Right renal pelvis (tissue), 4 donors: ENCODE data around the gene CROCC. TPM values are rescaled to one million over a fixed set of nuclear protein-coding genes. Genes with fewer than 3 reads are reported as not detected.
"Not testable (repeated sequence)": the region's sequence is repeated elsewhere in the genome, so short reads cannot be mapped to it uniquely, and the experiment has no call there.

Experiments
- DNase-seq, 4 donors: peaks; one replicate each; pipeline ENCODE4 v3.0.0-alpha.2; 2013; ENCODE audit warnings: low read depth in 4 of 4, low spot score in 3 of 4, missing footprints in 1 of 4
- polyA plus RNA-seq, 4 donors: library from polyadenylated mRNA; unstranded; fragments of 120-200 nt; gene quantifications; one replicate each; pipeline ENCODE4 v1.2.1, GENCODE V29; 2013; ENCODE audit not compliant: insufficient read length in 4 of 4

CROCC gene
- polyA plus RNA-seq, 4 donors = 24.7 to 39.1 (median 29.7) TPM

DNA sequence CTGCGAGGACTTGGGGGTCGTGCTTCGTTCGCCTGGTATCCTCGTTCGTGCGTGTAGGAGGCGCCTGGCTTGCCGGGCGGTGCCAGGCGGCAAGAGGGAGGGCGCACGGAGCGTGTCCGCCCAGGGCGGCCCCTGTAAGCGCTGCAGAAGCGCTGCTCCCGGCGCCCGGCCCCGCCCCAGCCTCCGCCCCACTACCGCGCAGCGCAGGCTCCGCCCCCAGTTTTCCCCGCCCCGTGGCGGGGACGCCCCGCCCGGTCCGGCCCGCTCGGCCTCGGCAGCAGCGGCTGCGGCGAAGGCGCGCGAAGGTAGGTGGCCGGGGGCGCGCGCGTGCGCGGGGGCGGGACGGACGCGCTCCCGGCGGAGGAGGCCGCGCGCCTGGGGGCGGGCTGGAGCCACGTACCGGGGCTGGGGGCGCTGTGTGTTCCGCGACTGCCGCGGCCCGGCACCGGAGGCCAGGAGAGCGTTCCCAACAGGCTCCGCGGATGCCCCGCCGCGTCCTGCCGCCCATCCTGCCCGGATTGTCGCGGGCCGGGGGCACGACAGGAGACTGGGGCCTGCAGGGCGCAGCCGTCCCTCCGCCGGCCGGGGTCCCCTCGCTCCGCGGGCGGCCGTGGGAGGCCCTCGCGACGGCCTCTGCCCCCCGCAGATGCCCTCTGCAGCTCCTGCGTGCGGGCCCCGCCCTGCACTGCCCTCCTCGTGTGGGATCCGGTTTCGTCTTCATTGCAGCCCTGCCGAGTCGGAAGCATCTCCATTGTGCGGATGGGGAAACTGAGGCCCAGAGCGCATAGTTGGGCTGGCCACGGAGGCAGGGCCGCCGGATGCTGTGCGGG lies 7.7 kb upstream of the CROCC start:
- peak; percentile 84 to 96 (median 91) for DNase-seq

DNA sequence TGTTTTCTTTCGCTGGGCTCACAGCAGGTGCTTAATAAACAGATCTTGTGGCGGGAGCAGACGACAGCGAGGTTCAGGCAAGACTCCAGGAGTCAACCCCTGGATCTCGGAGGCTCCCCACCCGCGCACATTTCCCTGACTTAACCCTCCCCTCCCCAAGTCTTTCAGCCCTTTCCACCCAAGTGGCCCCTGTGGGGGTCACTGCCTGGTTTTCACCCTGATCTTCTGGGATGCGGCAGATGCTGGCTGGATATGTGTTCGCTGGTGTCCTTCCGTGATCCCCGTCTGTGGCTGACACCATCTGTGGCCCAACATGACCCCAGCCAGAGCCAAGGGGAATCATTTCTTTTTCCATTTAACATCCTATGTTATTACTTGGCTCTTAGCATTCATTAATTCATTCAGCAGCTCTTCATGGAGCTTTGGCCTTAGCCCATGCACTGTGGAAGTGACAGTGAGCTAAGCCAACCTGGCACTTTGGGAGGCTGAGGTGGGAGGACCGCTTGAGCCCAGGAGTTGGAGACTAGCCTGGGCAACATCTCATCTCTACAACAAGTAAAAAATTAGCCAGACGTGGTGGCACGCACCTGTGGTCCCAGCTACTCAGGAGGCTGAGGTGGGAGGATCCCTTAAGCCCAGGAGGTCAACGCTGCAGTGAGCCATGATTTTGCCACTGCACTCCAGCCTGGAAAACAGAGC lies 6.7 kb upstream of the CROCC start:
- DNase-seq = not testable (repeated sequence)

DNA sequence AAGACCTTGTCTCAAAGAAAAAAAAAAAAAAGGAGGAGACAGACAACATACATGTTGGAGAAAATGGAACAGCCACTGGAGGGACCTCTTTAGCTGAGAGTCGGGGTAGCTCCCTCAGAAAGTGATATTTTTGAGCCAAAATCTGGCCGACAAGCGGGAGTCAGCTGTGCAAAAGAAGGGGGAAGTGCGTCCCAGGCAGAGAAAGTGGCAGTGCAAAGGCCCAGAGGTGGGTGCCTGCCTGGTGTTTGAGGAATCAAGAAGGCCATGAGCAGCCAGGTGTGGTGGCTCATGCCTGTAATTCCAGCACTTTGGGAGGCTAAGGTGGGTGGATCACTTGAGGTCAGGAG lies 6.1 kb upstream of the CROCC start:
- DNase-seq = no peak

DNA sequence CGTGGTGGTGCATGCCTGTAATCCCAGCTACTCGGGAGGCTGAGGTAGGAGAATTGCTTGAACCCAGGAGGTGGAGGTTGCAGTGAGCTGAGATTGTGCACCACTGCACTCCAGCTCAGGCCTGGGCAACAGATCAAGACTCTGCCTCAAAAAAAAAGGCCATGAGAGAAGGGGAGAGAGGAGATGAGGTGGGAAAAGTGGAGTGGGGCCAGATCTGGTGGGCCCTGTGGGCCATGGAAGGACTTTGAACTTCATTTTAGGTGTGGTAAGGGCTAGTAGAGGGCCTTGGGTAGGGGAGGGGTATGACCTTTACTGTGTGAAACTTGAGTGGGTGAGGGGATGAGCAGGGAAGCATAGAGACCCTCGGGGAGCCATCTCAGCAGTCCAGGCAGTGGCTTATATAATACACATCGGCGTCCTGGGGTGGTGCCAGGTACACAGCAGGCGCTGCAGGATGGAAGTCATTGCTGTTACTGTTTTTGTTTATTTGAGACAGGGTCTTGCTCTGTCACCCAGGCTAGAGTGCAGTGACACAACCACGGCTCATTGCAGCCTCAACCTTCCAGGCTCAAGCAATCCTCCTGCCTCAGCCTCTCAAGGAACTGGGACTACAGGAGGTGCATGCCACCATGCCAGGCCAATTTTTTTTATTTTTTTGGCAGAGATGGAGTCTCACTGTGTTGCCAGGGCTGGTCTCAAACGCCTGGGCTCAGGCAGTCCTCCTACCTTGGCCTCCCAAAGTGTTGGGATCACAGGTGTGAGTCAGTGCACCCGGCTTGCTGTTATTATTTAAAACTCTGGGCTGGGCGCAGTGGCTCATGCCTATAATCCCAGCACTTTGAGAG lies 5.5 kb upstream of the CROCC start:
- not testable (repeated sequence) for DNase-seq

DNA sequence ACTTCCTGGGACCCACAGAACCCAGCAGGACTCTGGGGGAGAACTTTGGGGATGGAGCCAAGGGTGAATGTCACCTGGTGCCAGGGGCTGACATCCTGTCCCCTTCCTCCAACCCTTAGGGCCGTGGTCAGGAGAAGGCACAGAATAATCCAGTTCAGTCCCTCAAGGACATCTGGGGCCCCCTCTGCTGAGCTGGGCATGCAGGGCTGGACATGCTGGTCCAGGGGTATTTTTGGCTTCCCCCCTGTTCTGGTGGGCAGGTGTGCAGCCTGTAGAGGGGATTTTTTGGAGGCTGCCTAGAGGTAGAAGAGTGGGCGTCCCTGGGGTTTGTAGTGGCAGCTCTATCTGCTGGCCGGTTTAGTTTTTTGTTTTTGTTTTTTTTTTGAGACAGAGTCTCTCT lies 3.4 kb upstream of the CROCC start:
- no peak for DNase-seq

DNA sequence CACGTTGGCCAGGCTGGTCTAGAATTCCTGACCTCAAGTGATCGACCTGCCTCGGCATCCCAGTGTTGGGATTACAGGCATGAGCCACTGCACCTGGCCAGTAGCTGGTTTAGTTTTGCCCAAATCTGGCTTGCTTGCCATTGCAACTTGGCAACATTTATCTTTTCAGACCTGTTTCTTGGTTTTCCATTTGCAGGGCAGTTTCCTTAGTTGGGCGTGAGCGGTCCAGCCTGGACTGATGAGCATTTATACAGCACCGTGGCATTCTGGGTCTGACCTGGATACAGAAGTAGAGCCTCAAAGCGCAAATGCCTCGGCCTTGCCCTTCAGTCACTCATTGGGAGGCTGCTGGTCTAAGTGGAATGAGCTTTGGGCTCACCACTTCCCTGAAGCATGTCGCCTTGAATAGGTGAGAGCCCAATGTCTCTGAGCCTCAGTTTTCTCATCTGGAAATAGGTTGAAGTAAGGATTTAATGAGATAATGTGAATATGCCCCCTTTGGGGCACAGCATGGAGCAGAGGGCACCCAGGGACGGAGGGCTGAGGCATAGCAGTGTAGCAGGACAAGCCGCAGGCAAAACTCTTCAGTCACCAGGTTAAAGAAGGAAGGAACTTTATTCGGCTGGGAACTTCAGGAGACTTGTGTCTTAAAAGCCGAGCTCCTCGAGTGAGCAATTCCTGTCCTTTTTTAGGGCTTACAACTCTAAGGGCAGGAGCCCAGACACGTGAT lies 2.6 kb upstream of the CROCC start:
- DNase-seq = not testable (repeated sequence)

DNA sequence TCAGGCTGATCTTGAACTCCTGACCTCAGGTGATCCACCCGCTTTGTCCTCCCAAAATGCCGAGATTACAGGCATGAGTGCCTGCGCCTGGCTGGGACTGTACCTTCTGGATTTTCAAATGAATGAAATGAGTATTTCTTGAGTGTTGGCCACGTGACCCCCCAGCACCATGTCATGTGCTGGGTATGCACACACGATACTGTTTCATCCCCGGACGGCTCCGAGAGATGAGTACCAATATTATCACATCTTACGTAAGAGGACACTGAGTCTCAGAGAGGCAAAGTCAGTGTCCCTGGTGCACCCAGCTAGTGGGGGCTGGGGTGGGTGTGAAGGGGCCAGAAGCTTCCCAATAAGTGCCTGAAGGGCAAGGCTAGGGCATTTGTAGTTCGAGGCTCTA lies 780 bp upstream of the CROCC start:
- no peak for DNase-seq

DNA sequence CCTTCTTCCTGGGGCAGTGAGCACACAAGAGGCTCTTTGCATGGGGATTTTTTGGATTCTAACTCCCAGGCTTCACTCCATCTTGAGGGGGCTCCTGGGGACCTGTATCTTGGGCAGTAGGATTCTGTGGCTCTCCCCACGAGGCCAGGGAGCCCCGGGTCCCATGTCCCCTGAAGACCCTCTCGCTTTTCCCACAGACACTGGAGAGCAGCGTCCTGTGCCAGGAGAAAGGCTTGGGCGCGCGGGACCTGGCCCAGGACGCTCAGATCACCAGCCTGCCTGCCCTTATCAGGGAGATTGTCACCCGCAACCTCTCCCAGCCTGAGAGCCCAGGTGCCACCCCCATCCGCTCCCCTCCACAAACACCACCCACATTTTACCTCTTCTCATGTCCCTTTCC lies 735 bp downstream of the CROCC start:
- DNase-seq = no peak

DNA sequence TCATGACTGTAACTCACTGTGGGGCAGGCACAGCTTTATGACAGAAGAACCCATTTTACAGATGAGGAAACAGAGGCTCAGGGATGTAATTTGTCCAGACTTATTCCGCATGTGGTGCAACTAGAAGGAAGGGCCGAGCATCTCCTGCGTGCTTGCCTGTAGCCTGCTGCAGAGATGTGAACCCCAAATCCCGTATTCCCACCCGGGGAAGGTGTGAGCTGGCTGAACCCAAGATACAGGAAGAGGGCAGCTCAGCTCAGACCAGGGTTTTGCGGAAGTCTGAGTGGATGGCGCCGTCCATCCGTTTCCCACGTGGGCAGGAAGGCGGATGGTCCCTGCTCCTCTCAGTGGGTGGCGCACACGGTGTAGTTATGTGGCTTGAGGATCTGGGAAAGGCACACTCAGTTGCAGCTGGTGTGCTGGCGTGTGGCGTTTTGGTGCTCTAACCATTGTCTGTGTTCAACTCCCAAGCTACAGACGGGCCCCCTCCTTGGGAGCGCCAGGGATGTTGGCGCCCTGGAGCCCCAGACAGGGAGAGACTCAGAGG lies 1.2 kb downstream of the CROCC start:
- DNase-seq = no peak

DNA sequence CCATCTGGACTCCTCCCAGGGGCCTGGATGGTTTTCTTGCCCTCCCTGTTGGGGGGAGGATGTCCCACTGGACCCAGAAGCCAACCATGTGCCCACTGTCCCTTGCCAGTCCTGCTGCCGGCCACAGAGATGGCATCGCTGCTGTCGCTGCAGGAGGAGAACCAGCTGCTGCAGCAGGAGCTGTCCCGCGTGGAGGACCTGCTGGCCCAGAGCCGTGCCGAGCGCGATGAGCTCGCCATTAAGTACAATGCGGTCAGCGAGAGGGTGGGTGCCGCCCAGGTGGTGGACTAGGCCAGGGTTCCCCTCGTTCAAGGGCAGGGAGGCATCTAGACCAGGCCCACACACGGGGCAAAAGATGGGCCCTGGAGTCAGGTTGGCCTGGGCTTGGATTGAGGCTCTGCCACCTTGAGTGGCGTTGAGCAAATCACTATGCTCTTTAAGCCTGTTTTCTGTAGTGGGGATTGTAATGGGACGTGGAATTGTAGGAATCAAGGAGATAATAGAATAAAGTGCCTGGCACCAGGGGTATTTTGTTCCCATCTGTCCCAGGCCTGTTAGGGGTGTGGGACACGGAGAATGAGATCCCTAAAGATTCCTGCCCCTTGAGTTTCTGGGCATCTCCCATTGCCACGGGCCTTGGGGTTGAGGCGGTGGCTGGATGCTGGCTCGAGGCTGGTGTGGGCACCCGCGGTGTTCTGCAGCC lies 2.6 kb downstream of the CROCC start:
- no peak for DNase-seq

DNA sequence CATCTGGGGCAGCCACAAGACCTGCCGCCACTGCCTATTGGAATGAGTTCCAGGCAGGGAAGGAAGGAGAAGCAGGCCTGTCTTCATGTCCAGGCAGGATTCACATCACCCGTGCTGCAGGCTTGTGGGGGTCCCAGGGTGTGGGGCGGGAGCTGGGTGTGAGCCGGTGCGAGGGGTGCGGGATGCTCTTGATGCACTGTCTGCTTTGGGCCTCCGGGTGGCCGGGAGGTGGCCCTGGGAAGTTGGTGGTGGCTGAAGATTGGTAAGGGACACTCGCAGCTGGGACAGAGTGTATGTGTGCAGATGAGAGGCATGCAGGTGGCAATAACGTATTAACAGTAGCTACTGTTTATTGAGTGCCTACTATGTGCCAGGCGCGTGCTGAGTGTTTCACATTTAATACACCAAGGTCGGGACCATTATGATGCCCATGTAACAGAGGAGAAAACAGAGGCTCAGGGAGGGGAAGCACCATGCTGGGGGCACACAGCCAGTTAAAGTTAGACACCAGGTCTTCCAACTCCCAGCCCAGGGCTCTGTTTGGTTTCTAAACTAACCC lies 3.3 kb downstream of the CROCC start:
- no peak for DNase-seq

DNA sequence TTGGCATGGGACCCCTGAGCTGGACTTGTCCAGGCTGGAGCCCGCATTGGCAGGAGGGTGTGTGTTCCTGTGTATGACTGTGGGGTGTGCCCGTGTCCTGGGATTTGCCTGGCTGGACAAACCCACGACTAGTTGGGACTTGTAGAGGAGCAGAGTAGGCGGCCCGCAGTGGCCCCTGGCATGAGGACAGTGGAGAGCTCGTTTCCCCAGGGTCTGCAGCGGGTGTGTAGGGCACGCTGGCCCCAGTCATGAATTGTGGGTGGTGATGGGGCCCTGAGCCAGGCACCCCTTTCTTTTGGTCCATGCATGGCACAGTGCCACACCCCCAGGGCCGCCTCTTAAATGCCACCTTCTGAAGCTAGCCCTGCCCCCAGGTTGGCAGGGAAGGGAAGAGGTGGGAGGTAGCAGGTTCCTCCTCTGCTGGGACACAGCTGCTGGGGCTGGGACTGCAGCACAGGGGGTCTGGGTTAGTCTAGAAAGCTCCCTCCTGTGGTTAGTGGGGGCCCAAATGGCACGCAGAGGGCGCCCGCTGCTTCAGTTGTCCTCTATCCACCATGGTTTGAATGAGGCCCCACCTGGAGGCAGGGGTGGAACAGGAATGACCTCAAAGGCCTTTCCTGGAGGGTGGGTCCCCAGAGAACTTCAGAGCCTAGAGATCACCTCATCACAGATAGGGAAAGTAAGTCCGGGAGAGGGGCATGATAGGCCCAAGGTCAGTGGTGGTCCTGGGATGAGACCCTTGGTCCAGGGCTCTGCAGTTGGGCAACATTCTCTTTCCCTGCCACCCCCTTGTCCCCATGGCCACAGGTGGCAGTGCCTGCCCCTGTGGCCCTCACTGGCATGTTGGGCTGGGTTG lies 4.1 kb downstream of the CROCC start:
- no peak for DNase-seq

DNA sequence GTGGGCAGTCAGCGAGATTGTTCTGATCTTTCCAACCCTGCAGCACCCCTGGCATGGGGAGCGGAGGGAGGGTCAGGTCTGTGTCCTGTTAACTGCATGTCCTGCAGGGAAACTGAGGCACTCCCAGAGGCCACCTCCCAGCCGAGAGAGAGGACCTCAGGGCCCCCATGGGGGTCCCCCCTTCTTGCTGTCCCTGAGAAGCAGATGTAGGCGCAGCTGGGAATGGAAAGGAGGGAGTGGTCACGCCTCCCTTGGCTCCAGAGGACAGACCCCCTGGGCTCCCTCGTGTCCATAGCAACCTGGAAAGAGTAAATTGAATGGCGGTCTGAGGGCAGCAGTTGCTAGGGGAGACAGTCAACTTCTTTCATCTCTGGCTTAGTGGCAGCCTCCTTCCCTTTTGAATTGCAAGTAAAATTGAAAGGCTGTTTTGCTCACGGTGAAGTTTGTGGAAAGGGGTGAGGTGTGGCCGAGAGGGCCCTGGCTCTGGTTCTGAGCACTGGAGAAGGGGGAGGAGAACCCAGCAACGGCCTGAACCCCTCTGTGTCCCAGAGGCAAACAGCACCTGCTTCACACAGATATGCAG lies 4.9 kb downstream of the CROCC start:
- DNase-seq = peak in 2 of 4 donors; percentile 63 to 67

DNA sequence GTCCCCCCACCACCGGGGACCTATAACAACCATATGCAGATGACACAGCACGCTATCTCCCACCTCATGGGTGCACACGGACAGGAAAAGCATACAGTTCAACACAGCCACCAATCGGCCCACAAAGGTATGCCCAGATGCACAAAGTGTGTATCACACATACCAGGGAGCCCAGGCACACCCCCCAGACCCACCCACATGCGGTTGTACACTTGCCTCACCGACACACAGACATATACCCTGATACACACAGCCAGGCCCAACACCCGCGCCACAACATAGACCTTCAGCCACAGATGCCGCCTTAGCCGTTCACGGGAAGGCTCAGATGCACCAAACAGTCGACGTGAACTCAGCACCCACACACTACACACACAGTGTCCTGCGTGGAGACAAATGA lies 5.5 kb downstream of the CROCC start:
- no peak for DNase-seq

DNA sequence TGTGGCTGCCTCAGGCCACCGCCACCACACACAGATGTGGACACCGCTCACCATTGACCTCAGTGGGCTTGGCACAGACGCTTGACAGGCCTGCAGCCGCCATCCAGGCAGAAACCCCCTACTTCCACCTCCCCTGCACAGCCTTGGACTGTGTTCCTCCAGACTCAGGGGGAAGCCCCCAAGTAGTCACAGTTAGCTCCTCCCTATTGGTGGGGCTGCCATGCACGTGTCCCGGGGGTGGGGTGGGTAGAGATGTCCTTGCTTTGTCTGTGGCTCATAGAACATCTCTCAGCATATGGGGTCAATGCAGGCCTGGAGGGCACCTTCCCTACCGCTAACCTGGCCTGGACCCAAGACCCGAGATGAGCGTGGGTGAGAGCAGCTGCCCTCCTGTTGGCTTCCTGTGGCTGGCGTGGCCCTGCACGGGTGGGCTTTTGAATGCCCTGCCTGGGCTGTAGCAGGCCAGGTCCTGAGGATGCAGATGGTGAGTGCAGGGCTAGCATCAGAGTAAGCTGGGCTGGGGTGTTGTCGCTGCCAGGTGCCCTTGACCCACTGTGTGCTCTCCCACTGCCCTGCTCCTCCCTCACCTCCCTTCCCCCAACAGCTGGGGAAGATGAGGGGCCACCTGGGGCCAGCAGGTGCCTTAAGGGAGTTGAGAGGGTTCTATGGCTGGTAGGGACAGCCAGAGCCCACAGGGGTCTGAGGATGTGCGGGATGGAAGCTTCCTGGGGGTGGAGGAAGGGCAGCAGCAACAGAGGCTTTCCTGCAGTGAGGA lies 6.2 kb downstream of the CROCC start:
- no peak for DNase-seq

DNA sequence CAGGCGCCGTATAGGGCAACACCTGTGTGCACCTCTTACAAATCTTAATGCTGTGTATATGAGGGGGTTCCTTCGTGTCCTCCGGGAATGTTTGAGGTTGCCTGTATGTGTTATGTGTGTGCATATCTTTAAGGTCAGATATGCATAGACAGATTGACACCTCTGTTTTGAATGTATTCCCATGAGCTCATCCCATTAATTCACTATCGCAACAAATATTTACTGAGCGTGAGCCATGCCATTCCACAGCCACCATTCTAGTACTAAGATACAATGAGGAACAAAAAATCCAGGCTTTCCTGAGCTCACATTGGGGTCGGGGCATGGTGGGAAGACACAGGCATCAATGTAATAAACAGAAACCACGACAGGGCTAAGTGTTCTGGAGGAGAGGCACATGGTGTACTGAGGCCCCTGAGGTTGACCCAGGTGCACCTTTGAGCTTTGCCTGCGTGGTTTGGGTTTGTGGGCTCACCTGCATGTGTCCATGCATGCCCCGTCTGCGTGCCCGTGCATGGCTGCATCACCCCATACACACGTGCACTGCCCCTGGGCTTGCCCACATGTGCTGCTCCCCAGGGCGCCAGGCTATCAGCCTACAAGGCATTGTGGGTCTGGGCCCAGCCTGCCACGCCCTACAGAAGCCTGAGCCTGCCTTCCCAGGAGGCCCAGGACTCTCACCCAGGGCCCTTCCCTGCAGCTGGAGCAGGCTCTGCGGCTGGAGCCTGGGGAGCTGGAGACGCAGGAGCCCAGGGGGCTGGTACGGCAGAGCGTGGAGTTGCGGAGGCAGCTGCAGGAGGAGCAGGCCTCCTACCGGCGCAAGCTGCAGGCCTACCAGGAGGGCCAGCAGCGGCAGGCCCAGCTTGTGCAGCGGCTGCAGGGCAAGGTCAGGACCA lies 7.7 kb downstream of the CROCC start:
- not testable (repeated sequence) for DNase-seq
